Measurements from ENCODE around the gene BTBD16. TPM values are rescaled to one million over a fixed set of nuclear protein-coding genes. Genes with fewer than 3 reads are reported as not detected.

BTBD16 gene
- total and polyA plus RNA-seq, 2 donors (not counting 1 experiment from before 2014, with no cell fraction given) = not detected

GRCh38 chr10:122347170-122347841 lies 76.2 kb downstream of the BTBD16 start:
- ATAC-seq (ENCODE audit: low read depth) = no peak
- 96% methylated on average over 4 of the region's 8 CpGs for WGBS (ENCODE audit: insufficient coverage)
- Histone ChIP-seq H3K36me3 (replicated peaks in 1 of 2; ENCODE audit: control extremely low read depth in 1 of 2, control insufficient read depth in 1 of 2, extremely low read depth in 1 of 2, insufficient read depth in 2 of 2, low read length in 1 of 2) (no peaks in the 10 kb centered on the region), H3K4me2 (replicated peaks; ENCODE audit: low read depth, low read length, poor library complexity, severe bottlenecking) (no peak overlapping the region), H3K27me3 (replicated peaks in 1 of 4; ENCODE audit: control extremely low read depth in 1 of 4, control insufficient read depth in 3 of 4, insufficient read depth in 4 of 4, low read length in 3 of 4) (peaks cover 0 to 10% (median 1%) of the 10 kb centered on the region in 4 experiments), H4K20me1 (ENCODE audit: control insufficient read depth, insufficient read depth, low read length, poor library complexity, severe bottlenecking) (no peaks in the 10 kb centered on the region), H3K27ac (ENCODE audit: low read length in 2 of 2) (no peak overlapping the region), H3K9me3 (ENCODE audit: control extremely low read depth in 1 of 3, control insufficient read depth in 2 of 3, insufficient read depth in 1 of 3, low read length in 2 of 3) (peaks cover 0 to 10% (median 0%) of the 10 kb centered on the region in 3 donors), H3K4me1 (ENCODE audit: control insufficient read depth in 2 of 2, insufficient read depth in 2 of 2, low read length in 2 of 2) (peaks cover 20 to 22% of the 10 kb centered on the region in 2 donors), H3K9ac (ENCODE audit: low read length) (no peak overlapping the region), H3K4me3 (ENCODE audit: control extremely low read depth in 1 of 5, extremely low read depth in 1 of 5, insufficient read depth in 1 of 5, low read depth in 2 of 5, low read length in 4 of 5) (no peak overlapping the region), H2AFZ (ENCODE audit: insufficient read depth, low read depth, low read length, poor library complexity, severe bottlenecking) (no peak overlapping the region), H3K79me2 (ENCODE audit: control insufficient read depth, insufficient read depth, low read length) (no peaks in the 10 kb centered on the region)
- ChIA-PET CTCF (interaction anchor here (1.4 to 2.1 kb wide), 3 partner anchors 48 to 88 kb away, joined by 3 to 6 read pairs (median 6); no protein-coding TSS in a partner anchor), POLR2A (no interaction called here)
- no peak overlapping the region for H3K4me3 Mint-ChIP-seq
- peaks cover 22% of the 10 kb centered on the region for H3K4me1 Mint-ChIP-seq
- DNase-seq = no peak
- TF ChIP-seq CTCF (IDR thresholded peaks at IDR 0.05) = no peak
- TF ChIP-seq EZH2 (IDR thresholded peaks at IDR 0.05; ENCODE audit: borderline replicate concordance, insufficient read depth, low read depth, low read length, poor library complexity, severe bottlenecking) = no peak
- H3K27ac Mint-ChIP-seq = no peak overlapping the region
- no peaks in the 10 kb centered on the region for H3K9me3 Mint-ChIP-seq (ENCODE audit: insufficient read depth)
- H3K27me3 Mint-ChIP-seq = peaks cover 29% of the 10 kb centered on the region
- intact Hi-C loops (cut with micrococcal nuclease) = loop anchor here (10.0 kb wide), 1 partner anchor 1207 kb away; no protein-coding TSS in a partner anchor

GRCh38 chr10:122348512-122348911 lies 77.4 kb downstream of the BTBD16 start:
- intact Hi-C loops (cut with micrococcal nuclease) = loop anchor here (2.0 to 10.0 kb wide), 2 partner anchors 26 to 1206 kb away; partner anchors contain the start of gene PLEKHA1
- Histone ChIP-seq H3K9ac (ENCODE audit: low read length) (no peak overlapping the region), H3K79me2 (ENCODE audit: control insufficient read depth, insufficient read depth, low read length) (no peaks in the 10 kb centered on the region), H4K20me1 (ENCODE audit: control insufficient read depth, insufficient read depth, low read length, poor library complexity, severe bottlenecking) (no peaks in the 10 kb centered on the region), H3K4me3 (ENCODE audit: control extremely low read depth in 1 of 5, extremely low read depth in 1 of 5, insufficient read depth in 1 of 5, low read depth in 2 of 5, low read length in 4 of 5) (no peak overlapping the region), H2AFZ (ENCODE audit: insufficient read depth, low read depth, low read length, poor library complexity, severe bottlenecking) (no peak overlapping the region), H3K36me3 (replicated peaks in 1 of 2; ENCODE audit: control extremely low read depth in 1 of 2, control insufficient read depth in 1 of 2, extremely low read depth in 1 of 2, insufficient read depth in 2 of 2, low read length in 1 of 2) (no peaks in the 10 kb centered on the region), H3K27ac (ENCODE audit: low read length in 2 of 2) (no peak overlapping the region), H3K4me1 (ENCODE audit: control insufficient read depth in 2 of 2, insufficient read depth in 2 of 2, low read length in 2 of 2) (peaks cover 13 to 17% of the 10 kb centered on the region in 2 donors), H3K27me3 (replicated peaks in 1 of 4; ENCODE audit: control extremely low read depth in 1 of 4, control insufficient read depth in 3 of 4, insufficient read depth in 4 of 4, low read length in 3 of 4) (peaks cover 0 to 10% (median 1%) of the 10 kb centered on the region in 4 experiments), H3K9me3 (ENCODE audit: control extremely low read depth in 1 of 3, control insufficient read depth in 2 of 3, insufficient read depth in 1 of 3, low read length in 2 of 3) (peaks cover 0 to 10% (median 0%) of the 10 kb centered on the region in 3 donors), H3K4me2 (replicated peaks; ENCODE audit: low read depth, low read length, poor library complexity, severe bottlenecking) (peak overlapping the region; percentile 10)
- ChIA-PET CTCF (interaction anchor here (0.7 to 2.5 kb wide), 3 partner anchors 9 to 87 kb away, joined by 3 to 14 read pairs (median 6); no protein-coding TSS in a partner anchor), POLR2A (no interaction called here)
- peaks cover 35% of the 10 kb centered on the region for H3K27me3 Mint-ChIP-seq
- peaks cover 14% of the 10 kb centered on the region for H3K4me1 Mint-ChIP-seq
- H3K4me3 Mint-ChIP-seq = no peak overlapping the region
- no peaks in the 10 kb centered on the region for H3K9me3 Mint-ChIP-seq (ENCODE audit: insufficient read depth)
- peak; percentile 97 for ATAC-seq (ENCODE audit: low read depth)
- WGBS (ENCODE audit: insufficient coverage) = 20% methylated on average over 2 of the region's 4 CpGs
- no peak for TF ChIP-seq EZH2 (IDR thresholded peaks at IDR 0.05; ENCODE audit: borderline replicate concordance, insufficient read depth, low read depth, low read length, poor library complexity, severe bottlenecking)
- DNase-seq = peak; percentile 60
- no peak overlapping the region for H3K27ac Mint-ChIP-seq

All from B cell (primary cell).